Measurements from ENCODE around the gene LTV1. TPM values are rescaled to one million over a fixed set of nuclear protein-coding genes. Genes with fewer than 3 reads are reported as not detected.
"Not testable (repeated sequence)": the region's sequence is repeated elsewhere in the genome, so short reads cannot be mapped to it uniquely, and the experiment has no call there.

Gene LTV1
- total RNA-seq, 1 donor from 2014 or later: 20.7 TPM

- H3K36me3 Mint-ChIP-seq (ENCODE audit: low read depth, unreplicated experiment): peaks cover 26% of the 10 kb centered on the region
- no peaks in the 10 kb centered on the region for H3K4me1 Mint-ChIP-seq (ENCODE audit: unreplicated experiment)
- no peak overlapping the region for H3K27ac Mint-ChIP-seq (ENCODE audit: unreplicated experiment)
- no peak overlapping the region for H3K4me3 Mint-ChIP-seq (ENCODE audit: unreplicated experiment)
- peaks cover 4% of the 10 kb centered on the region for H3K9me3 Mint-ChIP-seq (ENCODE audit: unreplicated experiment)
- TF ChIP-seq CTCF (IDR thresholded peaks at IDR 0.05; ENCODE audit: unreplicated experiment): no peak
- no peaks in the 10 kb centered on the region for H3K27me3 Mint-ChIP-seq (ENCODE audit: unreplicated experiment)
- DNase-seq (ENCODE audit: low spot score): no peak
These were observed 29.1 kb downstream of the LTV1 start for GRCh38 chr6:143872201-143872600.

- H3K9me3 Mint-ChIP-seq (ENCODE audit: unreplicated experiment); H3K27ac Mint-ChIP-seq (ENCODE audit: unreplicated experiment); H3K4me1 Mint-ChIP-seq (ENCODE audit: unreplicated experiment); H3K4me3 Mint-ChIP-seq (ENCODE audit: unreplicated experiment); DNase-seq (ENCODE audit: low spot score); H3K27me3 Mint-ChIP-seq (ENCODE audit: unreplicated experiment): not testable (repeated sequence)
- peaks cover 26% of the 10 kb centered on the region for H3K36me3 Mint-ChIP-seq (ENCODE audit: low read depth, unreplicated experiment)
These were observed 30.5 kb downstream of the LTV1 start for GRCh38 chr6:143873600-143873999.

- H3K36me3 Mint-ChIP-seq (ENCODE audit: low read depth, unreplicated experiment): peaks cover 26% of the 10 kb centered on the region
- not testable (repeated sequence) for H3K27ac Mint-ChIP-seq (ENCODE audit: unreplicated experiment); H3K4me1 Mint-ChIP-seq (ENCODE audit: unreplicated experiment); H3K4me3 Mint-ChIP-seq (ENCODE audit: unreplicated experiment); H3K9me3 Mint-ChIP-seq (ENCODE audit: unreplicated experiment); DNase-seq (ENCODE audit: low spot score); H3K27me3 Mint-ChIP-seq (ENCODE audit: unreplicated experiment)
These were observed 31.4 kb downstream of the LTV1 start for GRCh38 chr6:143874503-143874902.

- H3K27me3 Mint-ChIP-seq (ENCODE audit: unreplicated experiment): no peaks in the 10 kb centered on the region
- TF ChIP-seq CTCF (IDR thresholded peaks at IDR 0.05; ENCODE audit: unreplicated experiment): no peak
- H3K4me3 Mint-ChIP-seq (ENCODE audit: unreplicated experiment): no peak overlapping the region
- DNase-seq (ENCODE audit: low spot score): no peak
- peaks cover 16% of the 10 kb centered on the region for H3K36me3 Mint-ChIP-seq (ENCODE audit: low read depth, unreplicated experiment)
- no peaks in the 10 kb centered on the region for H3K9me3 Mint-ChIP-seq (ENCODE audit: unreplicated experiment)
- H3K4me1 Mint-ChIP-seq (ENCODE audit: unreplicated experiment): peaks cover 4% of the 10 kb centered on the region
- no peak overlapping the region for H3K27ac Mint-ChIP-seq (ENCODE audit: unreplicated experiment)
These were observed 34.6 kb downstream of the LTV1 start for GRCh38 chr6:143877584-143878271.

- H3K4me1 Mint-ChIP-seq (ENCODE audit: unreplicated experiment): peaks cover 8% of the 10 kb centered on the region
- no peaks in the 10 kb centered on the region for H3K9me3 Mint-ChIP-seq (ENCODE audit: unreplicated experiment)
- H3K27ac Mint-ChIP-seq (ENCODE audit: unreplicated experiment): no peak overlapping the region
- H3K36me3 Mint-ChIP-seq (ENCODE audit: low read depth, unreplicated experiment): peaks cover 16% of the 10 kb centered on the region
- H3K27me3 Mint-ChIP-seq (ENCODE audit: unreplicated experiment): no peaks in the 10 kb centered on the region
- no peak for DNase-seq (ENCODE audit: low spot score)
- no peak overlapping the region for H3K4me3 Mint-ChIP-seq (ENCODE audit: unreplicated experiment)
- TF ChIP-seq CTCF (IDR thresholded peaks at IDR 0.05; ENCODE audit: unreplicated experiment): no peak
These were observed 35.2 kb downstream of the LTV1 start for GRCh38 chr6:143878272-143878760.

- Mint-ChIP-seq H3K27ac (ENCODE audit: unreplicated experiment) (no peak overlapping the region), H3K27me3 (ENCODE audit: unreplicated experiment) (no peaks in the 10 kb centered on the region), H3K9me3 (ENCODE audit: unreplicated experiment) (no peaks in the 10 kb centered on the region), H3K4me1 (ENCODE audit: unreplicated experiment) (peaks cover 9% of the 10 kb centered on the region), H3K36me3 (ENCODE audit: low read depth, unreplicated experiment) (peaks cover 10% of the 10 kb centered on the region), H3K4me3 (ENCODE audit: unreplicated experiment) (no peak overlapping the region)
- no peak for TF ChIP-seq CTCF (IDR thresholded peaks at IDR 0.05; ENCODE audit: unreplicated experiment)
- DNase-seq (ENCODE audit: low spot score): no peak
These were observed 37.3 kb downstream of the LTV1 start for GRCh38 chr6:143880412-143880811.

All from endothelial cell (in vitro differentiated cells).